Parathyroid adenoma (tissue), 2 donors: ENCODE data around the gene HCN2.

Source experiments
- H2AFZ ChIP-seq: fragments of 300-600 bp; sonication (generic); one replicate; pipeline ENCODE4 v1.7.0; 2017; ENCODE audit warnings: antibody characterized with exemption, mild to moderate bottlenecking
- H3K27ac ChIP-seq: fragments of 300-600 bp; sonication (generic); one replicate; pipeline ENCODE4 v1.7.0; 2017
- H3K27me3 ChIP-seq: fragments of 300-600 bp; sonication (generic); one replicate; pipeline ENCODE4 v1.7.0; 2017; ENCODE audit warnings: low read length; ENCODE audit not compliant: control insufficient read depth, insufficient read depth
- H3K36me3 ChIP-seq: fragments of 300-600 bp; sonication (generic); one replicate; pipeline ENCODE4 v1.7.0; 2017; ENCODE audit warnings: low read length; ENCODE audit not compliant: control insufficient read depth, insufficient read depth
- H3K4me1 ChIP-seq: fragments of 300-600 bp; sonication (generic); one replicate; pipeline ENCODE4 v1.7.0; 2017; ENCODE audit warnings: control low read depth
- H3K4me2 ChIP-seq: fragments of 300-600 bp; sonication (generic); one replicate; pipeline ENCODE4 v1.7.0; 2017; ENCODE audit warnings: low read length
- H3K4me3 ChIP-seq: fragments of 300-600 bp; sonication (generic); one replicate; pipeline ENCODE4 v1.7.0; 2017; ENCODE audit warnings: low read depth, low read length
- H3K79me2 ChIP-seq: fragments of 300-600 bp; sonication (generic); one replicate; pipeline ENCODE4 v1.7.0; 2017; ENCODE audit warnings: control low read depth
- H3K9ac ChIP-seq: fragments of 300-600 bp; sonication (generic); one replicate; pipeline ENCODE4 v1.7.0; 2017; ENCODE audit warnings: mild to moderate bottlenecking
- H3K9me3 ChIP-seq: fragments of 300-600 bp; sonication (generic); one replicate; pipeline ENCODE4 v1.7.0; 2017; ENCODE audit warnings: low read length; ENCODE audit not compliant: control insufficient read depth
- CTCF ChIP-seq: fragments of 300-600 bp; sonication (generic); IDR thresholded peaks from one replicate; pipeline ENCODE4 v1.7.0; 2017; ENCODE audit warnings: antibody characterized with exemption, mild to moderate bottlenecking
- donor health status: primary hyperparathyroidism.

HCN2 gene

GRCh38 chr19:574658-575526, 14.8 kb upstream of the HCN2 start:
- Histone ChIP-seq H3K4me1 (no peaks in the 10 kb centered on the region), H3K4me2 (peak overlapping the region; percentile 63), H2AFZ (no peak overlapping the region), H3K4me3 (peak overlapping the region; percentile 34), H3K36me3 (no peaks in the 10 kb centered on the region), H3K27ac (no peak overlapping the region), H3K27me3 (no peaks in the 10 kb centered on the region), H3K9me3 (no peaks in the 10 kb centered on the region), H3K9ac (no peak overlapping the region), H3K79me2 (peaks cover 49% of the 10 kb centered on the region)
- no peak for TF ChIP-seq CTCF

GRCh38 chr19:575527-576506, 13.9 kb upstream of the HCN2 start:
- H3K36me3 ChIP-seq = no peaks in the 10 kb centered on the region
- H3K9me3 ChIP-seq = no peaks in the 10 kb centered on the region
- peak overlapping the region; percentile 63 for H3K4me2 ChIP-seq
- H2AFZ ChIP-seq = no peak overlapping the region
- no peaks in the 10 kb centered on the region for H3K27me3 ChIP-seq
- H3K4me1 ChIP-seq = no peaks in the 10 kb centered on the region
- no peak overlapping the region for H3K4me3 ChIP-seq
- H3K9ac ChIP-seq = no peak overlapping the region
- no peak overlapping the region for H3K27ac ChIP-seq
- TF ChIP-seq CTCF = no peak
- peaks cover 49% of the 10 kb centered on the region for H3K79me2 ChIP-seq

GRCh38 chr19:576768-577438, 12.8 kb upstream of the HCN2 start:
- TF ChIP-seq CTCF = no peak
- no peaks in the 10 kb centered on the region for H3K27me3 ChIP-seq
- H3K27ac ChIP-seq = no peak overlapping the region
- no peak overlapping the region for H3K4me2 ChIP-seq
- H2AFZ ChIP-seq = no peak overlapping the region
- no peak overlapping the region for H3K9ac ChIP-seq
- no peak overlapping the region for H3K4me3 ChIP-seq
- H3K4me1 ChIP-seq = no peaks in the 10 kb centered on the region
- H3K79me2 ChIP-seq = peaks cover 49% of the 10 kb centered on the region
- H3K36me3 ChIP-seq = no peaks in the 10 kb centered on the region
- H3K9me3 ChIP-seq = no peaks in the 10 kb centered on the region

GRCh38 chr19:577439-578392, 12.0 kb upstream of the HCN2 start:
- Histone ChIP-seq H3K9ac (no peak overlapping the region), H2AFZ (no peak overlapping the region), H3K27me3 (no peaks in the 10 kb centered on the region), H3K27ac (no peak overlapping the region), H3K9me3 (no peaks in the 10 kb centered on the region), H3K4me3 (no peak overlapping the region), H3K36me3 (no peaks in the 10 kb centered on the region), H3K4me2 (no peak overlapping the region), H3K4me1 (no peaks in the 10 kb centered on the region), H3K79me2 (peaks cover 46% of the 10 kb centered on the region)
- TF ChIP-seq CTCF = no peak
